Lower leg skin (tissue), 4 donors: Measurements from ENCODE around the gene GPC5. TPM values are rescaled to one million over a fixed set of nuclear protein-coding genes. Genes with fewer than 3 reads are reported as not detected.

ENCODE experiments used
- DNase-seq, 2 donors: peaks; one replicate each; pipeline ENCODE4 v3.0.0-alpha.2; 2019; ENCODE audit warnings: low spot score in 2 of 2
- H3K4me3 ChIP-seq: fragments of 200-600 bp; sonication (generic); 2 replicates; pipeline ENCODE4 v1.5.1; 2017; ENCODE audit warnings: mild to moderate bottlenecking, low read depth; ENCODE audit not compliant: poor library complexity, severe bottlenecking
- POLR2A ChIP-seq, 2 donors: fragments of 450-650 bp; IDR thresholded peaks; one replicate each; pipeline ENCODE4 v1.6.1; 2016 to 2017; ENCODE audit warnings: antibody characterized with exemption in 2 of 2, mild to moderate bottlenecking in 1 of 2, moderate library complexity in 1 of 2
- WGBS, 2 donors: methylation state at CpG; one replicate each; pipeline ENCODE4 v1.1.5; 2018; 5-methylcytosine and 5-hydroxymethylcytosine counted together
- intact Hi-C: fragments of 100-400 bp; cut with DNase I; formaldehyde crosslinking; loops from one replicate; pipeline ENCODE4 v1.15.0; 2023; ENCODE audit warnings: low total_unique reads
- total RNA-seq, 4 donors: library from RNA; depleted of rRNA; stranded (reverse); fragments of >200 nt; gene quantifications; one replicate each; pipeline ENCODE4 v1.1.0, GENCODE V29; 2016
- TF ChIP-seq, protein P1 (sequence below), 3 donors: fragments of 450-650 bp; IDR thresholded peaks; one replicate each; pipeline ENCODE4 v1.5.1; 2016; ENCODE audit warnings: antibody characterized with exemption in 3 of 3, mild to moderate bottlenecking in 3 of 3, moderate library complexity in 2 of 3

Gene GPC5
- total RNA-seq, 4 donors from 2014 or later: 0.46 to 1.3 (median 0.82) TPM

GRCh38 chr13:92488249-92488852 lies 1089.9 kb downstream of the GPC5 start:
- WGBS, 2 donors: 63 to 69% methylated on average over 7 of the region's 7 CpGs
- TF ChIP-seq POLR2A (IDR thresholded peaks at IDR 0.05): no peak
- TF ChIP-seq, protein P1, sequence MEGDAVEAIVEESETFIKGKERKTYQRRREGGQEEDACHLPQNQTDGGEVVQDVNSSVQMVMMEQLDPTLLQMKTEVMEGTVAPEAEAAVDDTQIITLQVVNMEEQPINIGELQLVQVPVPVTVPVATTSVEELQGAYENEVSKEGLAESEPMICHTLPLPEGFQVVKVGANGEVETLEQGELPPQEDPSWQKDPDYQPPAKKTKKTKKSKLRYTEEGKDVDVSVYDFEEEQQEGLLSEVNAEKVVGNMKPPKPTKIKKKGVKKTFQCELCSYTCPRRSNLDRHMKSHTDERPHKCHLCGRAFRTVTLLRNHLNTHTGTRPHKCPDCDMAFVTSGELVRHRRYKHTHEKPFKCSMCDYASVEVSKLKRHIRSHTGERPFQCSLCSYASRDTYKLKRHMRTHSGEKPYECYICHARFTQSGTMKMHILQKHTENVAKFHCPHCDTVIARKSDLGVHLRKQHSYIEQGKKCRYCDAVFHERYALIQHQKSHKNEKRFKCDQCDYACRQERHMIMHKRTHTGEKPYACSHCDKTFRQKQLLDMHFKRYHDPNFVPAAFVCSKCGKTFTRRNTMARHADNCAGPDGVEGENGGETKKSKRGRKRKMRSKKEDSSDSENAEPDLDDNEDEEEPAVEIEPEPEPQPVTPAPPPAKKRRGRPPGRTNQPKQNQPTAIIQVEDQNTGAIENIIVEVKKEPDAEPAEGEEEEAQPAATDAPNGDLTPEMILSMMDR (IDR thresholded peaks at IDR 0.05): no peak
- DNase-seq: no peak
- intact Hi-C loops: no loop called here
- no peak overlapping the region for H3K4me3 ChIP-seq

DNA sequence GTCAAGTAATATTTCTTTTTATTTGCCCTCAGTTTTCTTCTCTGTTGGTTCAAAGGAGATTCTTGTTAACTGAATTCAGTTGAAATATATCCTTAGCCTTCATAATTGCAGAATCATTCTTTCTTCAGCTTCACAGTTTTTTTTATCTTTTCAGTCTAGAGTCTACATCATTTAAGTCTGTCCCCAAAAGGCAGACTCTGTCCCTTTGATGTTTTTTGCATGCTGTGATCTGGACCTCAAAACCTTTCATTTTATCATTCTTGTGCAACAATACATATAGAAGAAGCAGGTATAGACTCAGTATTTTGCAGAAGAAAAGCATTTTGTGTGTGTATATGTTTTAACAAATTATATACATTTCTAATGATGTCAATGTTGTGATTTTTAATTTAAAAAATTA lies 1093.4 kb downstream of the GPC5 start:
- intact Hi-C loops: no loop called here
- TF ChIP-seq, protein P1 (IDR thresholded peaks at IDR 0.05): no peak
- TF ChIP-seq POLR2A (IDR thresholded peaks at IDR 0.05): no peak
- DNase-seq: no peak
- no peak overlapping the region for H3K4me3 ChIP-seq

DNA sequence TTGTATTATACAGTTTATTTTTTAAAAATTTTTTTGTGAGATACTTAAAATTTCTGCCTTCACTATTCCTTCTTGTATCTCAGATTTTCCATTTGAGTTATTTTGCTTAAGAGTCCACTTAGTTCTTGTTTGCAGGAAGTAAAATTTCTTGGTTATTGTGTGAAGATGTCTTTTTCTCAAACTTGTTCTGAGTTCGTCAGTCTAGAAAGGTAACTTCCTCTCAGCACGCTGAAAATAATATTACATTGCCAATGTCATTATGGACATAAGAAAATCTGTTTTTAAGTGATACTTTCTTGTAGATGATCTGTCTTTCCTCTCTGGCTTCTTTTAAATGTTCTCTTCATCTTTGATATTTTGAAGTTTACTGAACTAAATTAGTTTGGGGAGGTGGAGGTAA lies 1096.5 kb downstream of the GPC5 start:
- TF ChIP-seq, protein P1 (IDR thresholded peaks at IDR 0.05): no peak
- H3K4me3 ChIP-seq: no peak overlapping the region
- intact Hi-C loops: no loop called here
- DNase-seq: no peak
- WGBS, 2 donors: 84 to 91% methylated on average over 2 of the region's 2 CpGs

DNA sequence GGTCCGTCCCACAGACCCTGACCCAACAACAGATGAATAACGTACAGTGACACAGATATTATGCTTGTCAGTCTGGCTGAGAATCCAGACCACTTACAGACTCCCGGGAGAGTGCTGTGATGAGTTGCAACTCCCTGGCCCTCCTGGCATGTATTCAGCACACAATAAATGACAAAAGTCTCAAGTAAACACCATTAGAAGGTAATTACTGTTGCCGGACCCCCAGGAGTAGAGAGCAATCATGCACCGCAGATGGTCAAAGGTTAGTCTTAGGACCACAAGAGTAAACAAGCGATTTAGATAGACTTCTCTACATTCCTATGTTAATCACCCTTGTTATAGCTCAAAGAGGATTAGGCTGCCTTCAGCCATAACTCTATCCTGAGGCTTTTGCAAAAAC lies 1101.8 kb downstream of the GPC5 start:
- TF ChIP-seq POLR2A (IDR thresholded peaks at IDR 0.05): no peak
- TF ChIP-seq, protein P1 (IDR thresholded peaks at IDR 0.05): no peak
- 56 to 68% methylated on average over 6 of the region's 6 CpGs for WGBS, 2 donors
- intact Hi-C loops: no loop called here
- H3K4me3 ChIP-seq: no peak overlapping the region
- DNase-seq: no peak

GRCh38 chr13:92510416-92510815 lies 1112.0 kb downstream of the GPC5 start:
- WGBS, 2 donors: 37 to 57% methylated on average over 2 of the region's 2 CpGs
- intact Hi-C loops: no loop called here
- TF ChIP-seq POLR2A (IDR thresholded peaks at IDR 0.05): no peak
- TF ChIP-seq, protein P1 (IDR thresholded peaks at IDR 0.05): no peak
- DNase-seq: no peak
- H3K4me3 ChIP-seq: no peak overlapping the region

DNA sequence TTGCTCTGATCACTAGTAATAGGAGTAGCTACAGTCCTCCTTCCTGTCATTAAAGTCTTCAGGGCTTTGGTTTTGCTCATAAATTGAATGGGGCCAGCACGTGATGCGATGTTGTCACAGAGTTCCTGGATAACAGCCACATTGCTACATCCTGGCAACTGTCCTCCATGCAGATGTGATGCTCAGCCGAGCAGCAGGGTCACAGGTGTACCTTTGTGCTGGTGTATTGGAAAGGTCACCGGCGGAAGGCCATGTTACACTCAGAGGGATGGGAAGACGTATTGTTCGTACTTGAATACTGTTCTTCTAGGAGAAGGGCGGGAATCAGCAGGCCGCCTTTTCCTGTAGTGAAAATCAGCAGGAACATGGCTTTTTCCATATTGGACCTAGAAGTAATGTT lies 1114.4 kb downstream of the GPC5 start:
- 68 to 70% methylated on average over 9 of the region's 9 CpGs for WGBS, 2 donors
- TF ChIP-seq, protein P1 (IDR thresholded peaks at IDR 0.05): no peak
- TF ChIP-seq POLR2A (IDR thresholded peaks at IDR 0.05): no peak

More for the DNA sequence above, 1114.4 kb downstream of the GPC5 start:
- intact Hi-C loops: no loop called here
- H3K4me3 ChIP-seq: no peak overlapping the region
- DNase-seq: no peak
